ENCODE data around the gene OR13C4.

DNA sequence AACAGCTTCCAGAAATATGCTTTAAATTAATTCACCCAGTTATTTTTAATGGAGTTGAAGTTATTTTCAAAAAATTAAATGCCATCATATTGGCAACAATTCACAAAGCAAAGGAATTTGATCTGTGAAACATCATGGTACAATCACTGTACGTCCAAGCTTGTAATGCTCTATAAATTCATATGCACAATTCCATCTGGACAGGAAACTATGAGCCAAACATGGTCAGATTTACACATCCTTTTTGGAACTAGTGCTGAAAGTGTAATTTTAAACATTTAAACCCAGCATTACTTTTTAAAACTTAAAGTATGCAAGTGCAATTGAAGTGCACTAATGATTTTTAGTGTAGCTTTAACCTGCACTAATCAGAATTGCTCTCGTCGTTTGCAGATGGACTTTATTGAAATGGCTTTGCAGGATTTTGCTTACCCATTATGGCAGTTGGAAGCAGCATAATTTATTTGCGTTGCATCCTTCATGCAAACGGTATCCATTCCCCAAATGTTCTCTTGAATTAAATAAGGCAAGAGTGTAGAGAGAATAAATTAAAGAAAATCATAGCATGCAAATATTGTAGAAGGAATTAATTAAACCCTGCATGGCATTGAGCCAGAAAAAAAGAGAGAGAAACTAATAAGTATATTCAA, 44.0 kb downstream of the OR13C4 start:
- TF ChIP-seq CTCF (conservative IDR thresholded peaks at IDR 0.05): no peak
- no peak for TF ChIP-seq EZH2 (IDR thresholded peaks at IDR 0.05; ENCODE audit: low read depth)

Data from PC-9 (cell line).